Measurements from ENCODE around the gene PTPRG.
"Not testable (repeated sequence)": the region's sequence is repeated elsewhere in the genome, so short reads cannot be mapped to it uniquely, and the experiment has no call there.

Gene PTPRG

GRCh38 chr3:61730577-61731231 is 169.3 kb downstream of the PTPRG start:
- no peak for DNase-seq

GRCh38 chr3:61733000-61733399 is 171.6 kb downstream of the PTPRG start:
- DNase-seq: no peak

- DNase-seq: peak; percentile 85
Measured at GRCh38 chr3:61733876-61734275, 172.5 kb downstream of the PTPRG start.

GRCh38 chr3:61734749-61735686 is 173.6 kb downstream of the PTPRG start:
- DNase-seq: no peak

- no peak for DNase-seq
Measured at GRCh38 chr3:61736506-61736905, 175.1 kb downstream of the PTPRG start.

GRCh38 chr3:61739640-61740039 is 178.3 kb downstream of the PTPRG start:
- no peak for DNase-seq

GRCh38 chr3:61740494-61740893 is 179.1 kb downstream of the PTPRG start:
- DNase-seq: no peak

- DNase-seq: no peak
Measured at GRCh38 chr3:61741551-61741950, 180.2 kb downstream of the PTPRG start.

GRCh38 chr3:61742006-61742405 is 180.6 kb downstream of the PTPRG start:
- no peak for DNase-seq

- no peak for DNase-seq
Measured at GRCh38 chr3:61743067-61743466, 181.7 kb downstream of the PTPRG start.

GRCh38 chr3:61743686-61744242 is 182.4 kb downstream of the PTPRG start:
- no peak for DNase-seq

- DNase-seq: no peak
Measured at GRCh38 chr3:61748288-61748687, 186.9 kb downstream of the PTPRG start.

GRCh38 chr3:61750766-61751165 is 189.4 kb downstream of the PTPRG start:
- DNase-seq: no peak

GRCh38 chr3:61758839-61759238 is 197.5 kb downstream of the PTPRG start:
- no peak for DNase-seq

GRCh38 chr3:61760783-61761182 is 199.4 kb downstream of the PTPRG start:
- not testable (repeated sequence) for DNase-seq

- DNase-seq: no peak
Measured at GRCh38 chr3:61761694-61762430, 200.5 kb downstream of the PTPRG start.

- DNase-seq: no peak
Measured at GRCh38 chr3:61765157-61765876, 203.9 kb downstream of the PTPRG start.

- no peak for DNase-seq
Measured at GRCh38 chr3:61768284-61769037, 207.1 kb downstream of the PTPRG start.

GRCh38 chr3:61769266-61769990 is 208.1 kb downstream of the PTPRG start:
- DNase-seq: no peak

GRCh38 chr3:61771976-61772375 is 210.6 kb downstream of the PTPRG start:
- DNase-seq: no peak

GRCh38 chr3:61772456-61772855 is 211.1 kb downstream of the PTPRG start:
- DNase-seq: no peak
